IMR-90 (cell line): ENCODE data around the gene PCSK2. TPM values are rescaled to one million over a fixed set of nuclear protein-coding genes. Genes with fewer than 3 reads are reported as not detected.

Source experiments
- ATAC-seq: fragments of 200-7000 bp; cut with Tn5 transposase; 2 replicates; pipeline ENCODE4 v1.9.1; 2020; ENCODE audit warnings: low read depth, mild to moderate bottlenecking, moderate library complexity
- BruUV-seq: library from RNA; stranded (reverse); fragments of 400-500 nt; replicated peaks from 2 replicates; lab custom pipeline; 2021; lab: Mats Ljungman, UMichigan
- CTCF ChIA-PET: fragments of 300-600 bp; formaldehyde crosslinking; extraction: SDS; loops from one replicate; lab custom pipeline; 2021; ENCODE audit warnings: antibody characterized with exemption; lab: Yijun Ruan, JAX
- POLR2A ChIA-PET: fragments of 300-600 bp; sonication (Branson Sonifier 250); formaldehyde crosslinking; loops from one replicate; lab custom pipeline; 2022; ENCODE audit warnings: antibody characterized with exemption; ENCODE audit not compliant: unreplicated experiment; lab: Charles Lee
- DNase-seq: peaks from one replicate; pipeline ENCODE4 v3.0.0; 2013
- H2AFZ ChIP-seq: replicated peaks from 2 replicates; pipeline ENCODE3; 2013; ENCODE audit warnings: low read length, mild to moderate bottlenecking; ENCODE audit not compliant: poor library complexity
- H2AK5ac ChIP-seq: 2 replicates; pipeline ENCODE4 v1.6.1; 2013; ENCODE audit warnings: low read depth, low read length, inconsistent platforms
- H2AK9ac ChIP-seq: replicated peaks from 2 replicates; pipeline ENCODE3; 2013; ENCODE audit warnings: mild to moderate bottlenecking, low read depth, low read length, moderate library complexity; ENCODE audit not compliant: poor library complexity
- H2BK120ac ChIP-seq: 2 replicates; pipeline ENCODE4 v1.6.1; 2013; ENCODE audit warnings: low read depth, low read length, inconsistent platforms
- H2BK15ac ChIP-seq: 3 replicates; pipeline ENCODE4 v1.6.1; 2013; ENCODE audit warnings: low read depth, low read length, inconsistent platforms
- H2BK20ac ChIP-seq: 2 replicates; pipeline ENCODE4 v1.6.1; 2013; ENCODE audit warnings: low read depth, mild to moderate bottlenecking, inconsistent platforms, low read length, moderate library complexity
- H2BK5ac ChIP-seq: 2 replicates; pipeline ENCODE4 v1.6.1; 2013; ENCODE audit warnings: mild to moderate bottlenecking, low read depth, low read length, inconsistent platforms; ENCODE audit not compliant: poor library complexity, severe bottlenecking
- H3K14ac ChIP-seq: replicated peaks from 2 replicates; pipeline ENCODE4 v1.6.1; 2013; ENCODE audit warnings: low read depth, low read length, inconsistent platforms
- H3K18ac ChIP-seq: 2 replicates; pipeline ENCODE4 v1.6.1; 2013; ENCODE audit warnings: low read depth, low read length, control low read depth
- H3K23ac ChIP-seq: 2 replicates; pipeline ENCODE4 v1.6.1; 2013; ENCODE audit warnings: low read depth, low read length, inconsistent platforms
- H3K27ac ChIP-seq: 2 replicates; pipeline ENCODE4 v1.5.1; 2013; ENCODE audit warnings: mild to moderate bottlenecking, control low read depth, low read length; ENCODE audit not compliant: insufficient read depth
- H3K27me3 ChIP-seq: 2 replicates; pipeline ENCODE4 v1.6.1; 2013; ENCODE audit warnings: low read length; ENCODE audit not compliant: control insufficient read depth, insufficient read depth
- H3K36me3 ChIP-seq: 2 replicates; pipeline ENCODE4 v1.6.1; 2013; ENCODE audit warnings: low read length, mixed read lengths; ENCODE audit not compliant: control insufficient read depth, insufficient read depth
- H3K4ac ChIP-seq: 2 replicates; pipeline ENCODE4 v1.6.1; 2013; ENCODE audit warnings: low read depth, low read length, inconsistent platforms
- H3K4me1 ChIP-seq: 2 replicates; pipeline ENCODE4 v1.6.1; 2013; ENCODE audit warnings: low read length, mixed read lengths; ENCODE audit not compliant: control insufficient read depth, insufficient read depth
- H3K4me2 ChIP-seq: 2 replicates; pipeline ENCODE4 v1.6.1; 2013; ENCODE audit warnings: low read depth, mild to moderate bottlenecking, control low read depth, low read length, moderate library complexity
- H3K4me3 ChIP-seq: 2 replicates; pipeline ENCODE4 v1.5.1; 2013; ENCODE audit warnings: low read depth, mild to moderate bottlenecking, control low read depth, low read length, moderate library complexity; ENCODE audit not compliant: insufficient read depth
- H3K56ac ChIP-seq: 2 replicates; pipeline ENCODE4 v1.6.1; 2013; ENCODE audit warnings: low read length, inconsistent platforms; ENCODE audit not compliant: insufficient read depth; ENCODE audit errors: extremely low read depth
- H3K79me1 ChIP-seq, 2 experiments: 2 replicates each; pipeline ENCODE4 v1.6.1; 2013; ENCODE audit warnings: low read length in 2 of 2, inconsistent platforms in 1 of 2, low read depth in 1 of 2
- H3K9ac ChIP-seq: 2 replicates; pipeline ENCODE4 v1.6.1; 2013; ENCODE audit warnings: low read depth, low read length, control low read depth
- H3K9me1 ChIP-seq: 2 replicates; pipeline ENCODE4 v1.6.1; 2013; ENCODE audit warnings: low read length, inconsistent platforms; ENCODE audit not compliant: insufficient read depth
- H3K9me3 ChIP-seq: 2 replicates; pipeline ENCODE4 v1.6.1; 2013; ENCODE audit warnings: low read length; ENCODE audit not compliant: control insufficient read depth, insufficient read depth
- H4K20me1 ChIP-seq: 2 replicates; pipeline ENCODE4 v1.6.1; 2013; ENCODE audit warnings: low read length, inconsistent platforms; ENCODE audit not compliant: insufficient read depth
- H4K5ac ChIP-seq: 2 replicates; pipeline ENCODE4 v1.6.1; 2013; ENCODE audit warnings: mild to moderate bottlenecking, low read depth, low read length, control low read depth
- H4K8ac ChIP-seq, 2 experiments: 2 replicates each; pipeline ENCODE4 v1.6.1; 2013; ENCODE audit warnings: low read depth in 2 of 2, low read length in 2 of 2, control low read depth in 1 of 2, inconsistent platforms in 1 of 2
- H4K91ac ChIP-seq: 2 replicates; pipeline ENCODE4 v1.6.1; 2013; ENCODE audit warnings: low read depth, low read length, inconsistent platforms; ENCODE audit not compliant: insufficient read depth
- BHLHE40 ChIP-seq: fragments of 150-350 bp; IDR thresholded peaks from 2 replicates; pipeline ENCODE4 v1.6.1; 2016; ENCODE audit warnings: mild to moderate bottlenecking, low read depth, low read length
- CEBPB ChIP-seq: IDR thresholded peaks from 2 replicates; pipeline ENCODE4 v1.6.1; 2012; ENCODE audit warnings: low read depth, low read length, improper control_type of control experiment
- CHD1 ChIP-seq: IDR thresholded peaks from 2 replicates; pipeline ENCODE4 v1.6.1; 2012; ENCODE audit warnings: low read depth, low read length, improper control_type of control experiment
- CTCF ChIP-seq: conservative IDR thresholded peaks from 2 replicates; pipeline ENCODE4 v1.5.1; 2012; ENCODE audit warnings: mild to moderate bottlenecking, low read depth, low read length, improper control_type of control experiment
- ELK1 ChIP-seq: fragments of 150-350 bp; IDR thresholded peaks from 2 replicates; pipeline ENCODE4 v1.6.1; 2016; ENCODE audit warnings: low read depth, mild to moderate bottlenecking, low read length, moderate library complexity, borderline replicate concordance
- FOS ChIP-seq: fragments of 150-350 bp; IDR thresholded peaks from 2 replicates; pipeline ENCODE4 v1.6.1; 2016; ENCODE audit warnings: low read depth, low read length
- MAFK ChIP-seq: IDR thresholded peaks from 2 replicates; pipeline ENCODE4 v1.6.1; 2012; ENCODE audit warnings: low read depth, low read length, improper control_type of control experiment
- MAZ ChIP-seq: IDR thresholded peaks from 2 replicates; pipeline ENCODE4 v1.6.1; 2012; ENCODE audit warnings: low read depth, mild to moderate bottlenecking, low read length, improper control_type of control experiment, moderate library complexity, borderline replicate concordance
- MXI1 ChIP-seq: IDR thresholded peaks from 2 replicates; pipeline ENCODE4 v1.6.1; 2012; ENCODE audit warnings: low read depth, mild to moderate bottlenecking, low read length, moderate library complexity, borderline replicate concordance
- NFE2L2 ChIP-seq: fragments of 150-350 bp; IDR thresholded peaks from 2 replicates; pipeline ENCODE4 v1.6.1; 2016; ENCODE audit warnings: low read depth, mild to moderate bottlenecking, low read length
- POLR2A ChIP-seq: IDR thresholded peaks from 2 replicates; pipeline ENCODE4 v1.6.1; 2012; ENCODE audit warnings: mild to moderate bottlenecking, low read depth, low read length
- RAD21 ChIP-seq: IDR thresholded peaks from 2 replicates; pipeline ENCODE4 v1.6.1; 2012; ENCODE audit warnings: low read length, improper control_type of control experiment
- RCOR1 ChIP-seq: IDR thresholded peaks from 2 replicates; pipeline ENCODE4 v1.6.1; 2012; ENCODE audit warnings: mild to moderate bottlenecking, low read length, improper control_type of control experiment; ENCODE audit not compliant: insufficient replicate concordance
- RFX5 ChIP-seq: IDR thresholded peaks from 2 replicates; pipeline ENCODE4 v1.8.0; 2012; ENCODE audit warnings: low read depth, mild to moderate bottlenecking, low read length, moderate library complexity
- SMC3 ChIP-seq: fragments of 150-350 bp; IDR thresholded peaks from 2 replicates; pipeline ENCODE4 v1.6.1; 2016; ENCODE audit warnings: low read depth, mild to moderate bottlenecking, antibody characterized with exemption, low read length, moderate library complexity
- USF2 ChIP-seq: fragments of 150-350 bp; IDR thresholded peaks from 2 replicates; pipeline ENCODE4 v1.6.1; 2017; ENCODE audit warnings: mild to moderate bottlenecking, antibody characterized with exemption, low read length, low read depth
- WGBS, 2 experiments: methylation state at CpG; one replicate each; pipeline versions ENCODE4 v1.1.5 to v1.1.7; 2013; ENCODE audit warnings: missing lambda C conversion rate in 2 of 2; ENCODE audit not compliant: insufficient read length in 1 of 2; ENCODE audit errors: extremely low coverage in 2 of 2; 5-methylcytosine and 5-hydroxymethylcytosine counted together
- dilution Hi-C: fragments of 300-500 bp; cut with HindIII; formaldehyde crosslinking; loops from one replicate; pipeline ENCODE4 v1.14.3; 2018; ENCODE audit warnings: low sequenced_read_pairs; ENCODE audit not compliant: unreplicated experiment
- in situ Hi-C: fragments of 300-500 bp; cut with MboI; formaldehyde crosslinking; loops from 3 replicates; pipeline ENCODE4 v1.14.3; 2019; ENCODE audit warnings: low sequenced_read_pairs, inconsistent platforms, mixed read lengths
- intact Hi-C: fragments of 100-400 bp; cut with micrococcal nuclease; formaldehyde crosslinking; loops from 2 replicates; pipeline ENCODE4 v1.10.0; 2022
- polyA plus RNA-seq, 3 experiments: library from polyadenylated mRNA; depleted of rRNA; stranded (reverse); fragments of >200 nt; gene quantifications; 2 replicates each; pipeline ENCODE4 v1.2.3, GENCODE V29; 2012; ENCODE audit warnings: low replicate concordance in 1 of 3
- total RNA-seq: library from RNA; depleted of rRNA; stranded (reverse); fragments of >200 nt; gene quantifications from 2 replicates; pipeline ENCODE4 v1.2.3, GENCODE V29; 2012

PCSK2 gene
- total and polyA plus RNA-seq, 2 of the 4 experiments (the other 2 are of a cell fraction), result not detected

GRCh38 chr20:17513939-17514338 lies 287.1 kb downstream of the PCSK2 start:
- Histone ChIP-seq H2AK9ac (no peak overlapping the region), H2AK5ac (no peak overlapping the region), H3K9me3 (no peaks in the 10 kb centered on the region), H3K27me3 (peaks cover 16% of the 10 kb centered on the region), H4K91ac (no peak overlapping the region), H3K18ac (no peak overlapping the region), H3K9me1 (no peaks in the 10 kb centered on the region), H3K4me3 (no peak overlapping the region), H3K56ac (no peak overlapping the region), H2BK15ac (no peak overlapping the region), H3K79me1 (no peaks in the 10 kb centered on the region), H2AFZ (no peak overlapping the region), H3K14ac (no peak overlapping the region), H3K23ac (no peak overlapping the region), H3K36me3 (no peaks in the 10 kb centered on the region), H2BK20ac (no peak overlapping the region), H3K27ac (no peak overlapping the region), H3K4me2 (no peak overlapping the region), H4K20me1 (no peaks in the 10 kb centered on the region), H2BK5ac (no peak overlapping the region), H3K4me1 (no peaks in the 10 kb centered on the region), H4K5ac (no peak overlapping the region), H4K8ac (no peak overlapping the region), H2BK120ac (no peak overlapping the region), H3K4ac (no peak overlapping the region), H3K9ac (no peak overlapping the region)
- ChIA-PET POLR2A (no interaction called here), CTCF (interaction anchor here (0.7 kb wide), 1 partner anchor 9 kb away, joined by 3 read pairs; no protein-coding TSS in a partner anchor)
- no peak for DNase-seq
- no peak for ATAC-seq
- in situ Hi-C loops (loop anchor here (10.0 kb wide), 2 partner anchors 411 to 481 kb away; no protein-coding TSS in a partner anchor), dilution Hi-C loops (no loop called here), intact Hi-C loops (no loop called here)
- WGBS, 2 experiments, result no CpG with 5 or more reads among the region's 2 CpGs
- BruUV-seq, result no TSS peak
- TF ChIP-seq FOS (no peak), BHLHE40 (no peak), RCOR1 (no peak), RFX5 (no peak), NFE2L2 (no peak), ELK1 (no peak), POLR2A (no peak), RAD21 (no peak), MAZ (no peak), MXI1 (no peak), CEBPB (no peak), CTCF (no peak), SMC3 (no peak), MAFK (no peak), USF2 (no peak), CHD1 (no peak)
